ENCODE results near the gene LTBP2. TPM values are rescaled to one million over a fixed set of nuclear protein-coding genes. Genes with fewer than 3 reads are reported as not detected.

The LTBP2 gene
- total RNA-seq, 1 experiment from 2014 or later = 0.31 TPM

DNA sequence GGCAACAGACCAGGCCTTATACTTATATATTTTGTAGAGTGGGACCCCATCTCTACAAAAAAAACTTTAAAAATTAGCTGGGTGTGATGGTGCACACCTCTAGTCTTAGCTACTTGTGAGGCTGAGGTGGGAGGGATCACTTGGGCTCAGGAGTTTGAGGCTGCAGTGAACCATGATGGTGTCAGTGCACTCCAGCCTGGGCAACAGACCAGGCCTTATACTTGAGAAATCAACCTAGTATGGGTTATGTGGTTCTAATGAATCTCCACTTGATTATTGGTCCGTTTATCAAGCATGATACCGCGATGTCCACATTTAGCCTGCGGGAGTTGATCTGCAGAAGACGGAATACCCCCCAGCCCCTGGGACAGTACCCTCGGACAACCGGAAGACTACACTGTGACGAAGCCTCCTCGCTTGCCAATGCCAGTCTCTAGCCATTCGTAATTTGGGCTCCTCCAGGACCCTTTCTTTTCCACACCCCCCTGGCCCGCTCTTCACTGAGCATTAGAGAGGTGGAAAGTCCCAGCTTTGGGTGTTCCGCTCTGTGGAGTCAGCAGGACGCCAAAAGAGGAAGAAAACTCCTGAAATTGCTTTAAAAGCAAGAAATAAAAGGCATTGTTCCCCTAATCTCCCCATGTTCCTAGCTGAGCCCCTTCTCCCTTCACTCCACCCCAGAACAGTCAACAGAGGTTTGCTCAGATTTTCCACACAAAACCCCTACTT, 19.4 kb downstream of the LTBP2 start:
- no peak for DNase-seq (ENCODE audit: low spot score)

DNA sequence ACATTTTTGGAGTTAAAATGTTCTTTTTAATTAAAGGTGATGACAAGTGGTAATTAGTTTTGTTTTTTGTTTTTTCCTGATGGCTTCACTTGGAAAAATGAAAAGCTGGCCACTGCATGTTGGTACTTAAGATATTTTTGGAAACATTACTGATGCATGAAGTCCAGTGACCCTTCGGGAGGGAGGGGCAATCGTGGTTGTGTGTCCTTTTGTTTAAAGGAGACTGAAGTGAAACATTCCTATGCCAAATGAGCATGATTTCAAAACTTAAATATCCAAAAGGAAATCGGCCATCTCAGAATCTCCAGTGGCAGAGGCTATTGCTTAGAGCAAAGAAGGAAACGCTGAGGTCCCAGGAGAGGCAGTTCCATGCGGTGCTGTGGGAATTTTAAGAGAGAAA, 20.1 kb downstream of the LTBP2 start:
- no peak for DNase-seq (ENCODE audit: low spot score)

DNA sequence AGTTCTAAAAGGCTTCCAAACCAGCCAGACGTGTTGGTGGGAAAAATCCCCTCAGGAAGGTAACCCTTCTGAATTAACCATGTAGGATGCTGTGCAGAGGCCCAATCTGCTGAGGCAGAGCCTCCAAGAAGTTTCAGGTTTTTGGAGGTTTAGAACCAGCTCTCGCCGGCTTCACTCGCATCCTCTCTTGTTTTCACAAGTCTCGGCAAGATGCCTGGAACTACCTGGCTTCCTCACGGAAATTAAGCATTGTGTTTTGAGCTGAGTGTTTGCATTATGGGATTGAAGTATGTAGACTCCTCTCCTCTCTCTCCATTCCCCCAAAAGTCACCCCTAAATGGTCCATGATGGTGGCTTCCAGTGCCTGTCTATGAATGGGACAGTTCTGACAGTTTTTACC, 20.6 kb downstream of the LTBP2 start:
- DNase-seq (ENCODE audit: low spot score) = no peak

DNA sequence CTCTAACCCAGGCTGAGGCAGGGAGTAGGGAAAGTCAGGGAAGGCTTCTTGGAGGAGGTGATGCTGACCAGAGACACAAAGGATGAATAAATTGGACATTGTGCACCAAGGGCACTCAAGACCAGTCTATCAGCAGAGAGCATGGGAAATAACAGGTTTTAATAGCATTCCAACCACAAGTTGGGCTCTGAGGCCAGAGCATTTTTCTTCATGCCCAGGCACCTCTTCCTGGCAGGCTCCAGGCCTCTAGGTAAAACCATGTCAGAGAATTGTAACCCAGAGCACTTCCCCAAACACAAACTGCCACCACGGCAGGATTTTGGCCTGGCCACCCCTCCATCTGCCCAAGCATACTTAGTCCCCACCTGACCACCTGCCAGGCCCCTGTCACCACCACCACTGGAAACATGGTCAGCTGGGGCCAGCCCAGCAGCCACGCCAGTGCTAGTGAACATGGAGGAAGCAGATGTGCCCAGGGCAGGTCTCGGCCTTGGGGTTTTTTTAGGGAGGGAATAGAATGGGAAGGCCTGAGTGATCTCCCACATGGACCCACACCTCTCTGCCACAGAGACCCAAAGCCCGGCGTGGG, 22.7 kb downstream of the LTBP2 start:
- DNase-seq (ENCODE audit: low spot score) = no peak

DNA sequence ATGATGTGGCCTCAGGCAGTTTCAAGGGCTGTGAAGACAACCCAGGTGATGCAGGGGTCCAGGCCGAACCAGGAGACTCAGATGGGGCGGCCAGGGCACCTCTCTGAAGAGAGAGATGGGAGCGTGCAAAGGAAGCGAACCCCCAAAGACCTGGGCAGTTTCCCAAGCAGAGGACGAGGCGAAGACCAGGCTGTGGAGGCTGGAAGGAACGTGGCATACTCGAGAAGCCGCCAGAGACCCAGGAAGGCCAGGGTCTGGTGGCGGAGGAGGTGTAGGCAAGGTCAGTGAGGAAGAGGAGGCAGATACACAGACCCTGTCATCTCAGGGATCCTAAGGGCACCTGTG, 24.7 kb downstream of the LTBP2 start:
- no peak for DNase-seq (ENCODE audit: low spot score)

DNA sequence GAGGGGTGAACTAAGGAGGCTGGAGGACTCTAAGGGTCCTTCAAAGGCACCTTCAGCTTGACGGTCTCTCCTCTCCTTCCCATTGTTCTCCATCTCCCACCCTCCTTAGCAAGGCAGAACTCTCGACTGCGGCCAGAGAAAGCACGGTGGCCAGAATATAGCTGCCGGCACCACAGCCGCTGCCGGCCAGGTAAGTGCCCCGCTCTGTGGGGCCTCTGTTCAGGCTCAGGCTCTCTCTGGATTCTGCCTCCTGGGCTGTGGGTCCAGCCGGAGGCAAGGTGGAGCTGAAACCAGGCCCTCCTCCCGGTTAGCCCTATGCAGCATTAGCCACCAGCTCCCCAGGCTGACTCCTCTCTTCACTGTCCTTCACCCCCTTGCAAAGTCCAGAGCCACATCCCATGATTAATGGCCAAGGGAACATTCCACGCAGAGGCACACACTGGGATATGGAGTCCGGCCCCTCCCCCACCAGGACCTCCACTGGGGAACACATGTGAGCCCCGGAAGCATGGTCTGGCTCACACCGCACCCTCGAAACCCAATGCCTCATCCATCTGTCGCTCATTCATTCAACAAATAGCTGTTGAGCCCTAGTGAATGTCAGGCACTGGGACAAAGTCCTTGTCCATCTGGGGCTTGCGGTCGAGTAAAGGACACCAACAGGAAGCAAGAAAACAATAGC, 25.2 kb downstream of the LTBP2 start:
- no peak for DNase-seq (ENCODE audit: low spot score)

DNA sequence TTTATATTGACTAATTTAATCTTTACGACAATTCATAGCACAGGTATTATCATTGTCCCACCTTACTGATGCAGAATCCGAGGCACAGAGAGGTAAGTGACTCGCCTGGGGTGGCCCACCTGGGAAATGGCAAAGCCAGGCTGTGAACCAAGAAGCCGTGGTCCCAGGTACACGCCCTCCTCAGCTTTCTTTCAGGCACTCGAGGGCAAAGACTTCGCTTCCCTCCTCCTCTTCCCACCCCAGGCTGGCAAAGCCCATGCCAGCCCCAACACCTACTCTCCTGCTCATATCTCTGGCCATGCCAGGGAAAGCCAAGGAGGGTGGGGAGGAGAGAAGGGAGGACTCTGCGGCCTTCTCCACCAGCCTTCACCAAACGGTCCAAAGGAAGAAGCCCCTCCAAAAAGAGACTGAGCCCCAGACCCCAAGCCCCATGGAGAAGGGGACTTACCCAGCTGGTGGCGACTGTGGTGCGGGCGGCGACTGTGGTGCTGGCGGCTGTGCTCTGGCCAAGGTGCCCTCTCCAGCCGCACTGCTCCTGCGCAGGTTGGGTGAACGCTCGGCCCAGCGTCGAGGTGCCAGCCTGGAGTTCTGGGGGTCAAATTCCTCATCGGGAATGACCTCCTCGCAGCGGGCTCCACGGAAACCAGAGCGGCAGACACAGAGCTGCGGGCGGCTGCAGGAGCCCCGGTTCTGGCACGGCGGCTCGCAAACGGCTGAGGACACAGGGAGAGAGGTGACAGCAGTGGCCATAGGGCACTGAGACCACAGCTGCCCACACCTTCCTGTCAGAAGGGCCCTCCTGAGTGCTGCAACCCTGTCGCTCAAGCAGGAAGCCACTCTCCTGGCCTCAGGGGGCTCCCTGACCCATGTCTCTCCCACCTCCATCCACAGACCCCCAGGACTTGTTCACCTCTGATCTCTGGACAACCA, 26.4 kb downstream of the LTBP2 start:
- no peak for DNase-seq (ENCODE audit: low spot score)

DNA sequence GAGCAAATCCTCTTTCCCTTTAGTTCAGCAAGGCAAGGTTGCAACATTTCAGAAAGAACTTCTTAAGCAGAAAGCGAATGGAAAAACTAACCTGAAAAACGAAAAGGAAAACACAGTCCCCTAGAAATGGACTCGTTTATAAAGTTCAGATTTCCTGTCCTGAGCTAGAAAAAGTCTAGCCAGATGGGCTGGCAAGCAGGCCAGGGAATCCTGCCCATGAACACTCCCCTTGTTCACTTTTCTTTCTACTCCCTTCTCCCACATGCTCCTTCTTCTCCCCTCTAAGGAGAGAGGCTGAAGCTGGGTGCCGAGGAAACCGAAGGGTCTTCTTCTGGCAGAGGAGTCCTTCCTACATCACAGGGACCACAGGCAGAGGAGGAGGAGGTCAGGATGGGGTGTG, 27.1 kb downstream of the LTBP2 start:
- DNase-seq (ENCODE audit: low spot score) = no peak

DNA sequence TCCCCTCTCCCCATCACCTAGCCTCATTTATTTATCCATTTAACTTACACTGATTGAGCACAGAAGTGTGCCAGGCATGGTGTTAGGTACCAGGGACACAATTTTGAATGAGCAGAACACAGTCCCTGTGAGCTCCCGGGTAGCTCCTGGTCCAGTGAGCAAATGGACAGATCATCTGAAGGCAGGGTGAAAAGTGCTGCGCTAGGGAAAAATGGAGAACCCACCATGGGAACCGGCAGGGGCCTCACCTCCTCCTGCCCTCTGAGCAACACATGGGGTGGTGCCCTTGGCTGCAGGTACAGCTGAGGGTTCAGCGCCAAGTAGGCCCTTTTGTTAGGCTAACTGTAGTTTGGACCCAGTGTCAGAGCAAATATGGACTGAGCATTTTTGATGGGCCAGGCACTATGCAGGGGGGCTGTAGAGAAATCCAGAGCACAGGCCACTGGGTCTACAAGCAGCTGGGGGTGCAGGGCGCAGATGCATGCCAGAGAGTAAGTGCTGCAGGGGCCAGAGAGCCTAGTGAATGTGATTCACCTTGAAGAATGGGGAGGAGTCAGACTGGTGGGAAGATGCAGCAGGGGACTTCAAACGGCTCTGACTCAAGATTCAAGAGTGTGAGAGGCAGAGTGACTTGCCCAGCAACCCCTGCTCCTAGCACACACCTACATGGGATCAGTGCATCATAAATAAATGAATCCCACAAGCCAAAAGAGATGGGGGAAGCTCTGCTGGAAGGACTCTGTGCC, 28.2 kb downstream of the LTBP2 start:
- no peak for DNase-seq (ENCODE audit: low spot score)

DNA sequence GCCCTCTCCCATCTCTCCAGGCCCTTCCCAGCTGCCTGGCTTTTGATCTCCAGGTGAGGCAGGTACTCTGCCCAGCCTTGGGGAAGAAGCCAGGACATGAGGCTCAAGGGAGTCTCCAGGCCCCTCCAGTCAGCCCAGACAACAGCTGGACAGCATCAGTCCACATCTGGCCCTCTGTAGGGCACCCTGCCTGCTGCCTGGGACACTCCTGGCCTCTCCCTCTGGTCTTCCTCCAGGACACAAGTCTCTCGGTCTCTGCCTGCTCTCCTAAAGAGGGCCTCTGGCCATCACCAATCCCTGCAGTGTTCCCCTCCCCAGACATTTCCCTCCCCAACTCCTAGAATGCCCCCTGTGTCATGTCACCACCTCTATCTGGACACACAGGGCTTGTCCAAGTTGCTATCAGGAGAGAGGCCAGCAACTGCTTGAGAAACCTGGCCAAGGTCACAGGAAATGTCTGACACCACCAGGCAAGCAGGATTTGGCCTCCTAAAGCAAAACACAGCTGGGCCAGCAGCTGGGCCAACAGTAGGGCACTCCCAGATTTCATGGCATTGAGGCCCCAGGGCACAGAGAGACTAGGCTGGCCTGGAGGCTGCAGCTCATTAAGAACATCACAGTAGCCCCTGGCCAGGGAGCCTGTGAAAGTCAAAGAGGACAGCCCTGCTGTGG, 29.0 kb downstream of the LTBP2 start:
- no peak for DNase-seq (ENCODE audit: low spot score)

DNA sequence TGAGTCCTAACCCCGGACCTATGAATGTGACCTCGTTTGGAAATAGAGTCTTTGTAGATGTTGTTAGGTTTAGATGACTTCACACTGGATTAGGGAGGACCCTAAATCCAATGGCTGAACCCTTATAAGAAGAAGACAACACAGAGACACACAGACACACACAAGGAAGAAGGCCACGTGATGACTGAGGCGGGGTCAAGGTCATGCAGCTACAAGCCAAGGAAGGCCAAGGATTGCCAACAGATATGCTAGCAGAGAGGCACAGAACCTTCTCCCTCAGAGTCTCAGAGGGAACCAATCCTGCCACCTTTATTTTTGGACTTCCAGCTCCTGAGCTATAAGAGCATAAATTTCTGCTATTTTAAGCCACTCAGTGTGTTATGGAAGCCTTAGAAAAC, 31.8 kb downstream of the LTBP2 start:
- no peak for DNase-seq (ENCODE audit: low spot score)

DNA sequence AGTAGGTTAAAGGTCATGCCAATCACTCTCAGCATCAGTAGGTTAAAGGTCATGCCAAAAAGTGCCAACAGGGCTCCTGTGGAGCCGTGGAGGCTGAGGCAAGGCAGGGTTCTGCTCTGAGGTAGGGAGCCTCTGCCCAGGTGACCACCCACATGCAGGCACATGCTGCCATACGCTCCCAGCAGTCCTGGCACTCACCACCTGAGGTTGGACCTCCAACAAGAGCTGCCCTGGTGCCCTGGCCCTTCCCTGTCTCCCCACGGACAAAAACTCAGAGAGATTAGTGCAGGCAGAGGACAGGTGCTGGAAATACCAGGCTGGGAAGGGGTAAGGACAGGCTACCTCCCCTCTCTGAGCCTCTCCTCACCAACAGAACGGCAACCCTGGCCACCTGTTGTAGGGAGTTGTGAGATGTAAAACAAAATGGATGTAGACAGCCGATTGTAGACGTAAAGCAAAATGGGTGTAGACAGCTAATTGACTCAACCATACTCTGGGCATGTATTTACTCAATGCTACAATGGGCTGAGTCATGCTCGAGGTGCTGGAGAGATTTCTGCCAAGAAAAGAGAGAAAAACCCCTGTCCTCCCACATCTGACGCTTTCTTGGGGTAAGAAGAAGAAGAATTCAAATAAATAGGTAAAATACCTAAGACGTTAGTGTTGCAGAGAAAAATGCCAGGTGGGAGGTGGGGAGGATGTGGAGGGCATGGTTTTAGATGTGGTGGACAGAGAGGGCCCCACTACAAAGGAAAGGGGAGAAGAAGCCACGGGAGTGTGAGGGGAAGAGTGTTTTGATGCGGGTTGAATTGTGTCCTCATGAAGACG, 32.4 kb downstream of the LTBP2 start:
- no peak for DNase-seq (ENCODE audit: low spot score)

DNA sequence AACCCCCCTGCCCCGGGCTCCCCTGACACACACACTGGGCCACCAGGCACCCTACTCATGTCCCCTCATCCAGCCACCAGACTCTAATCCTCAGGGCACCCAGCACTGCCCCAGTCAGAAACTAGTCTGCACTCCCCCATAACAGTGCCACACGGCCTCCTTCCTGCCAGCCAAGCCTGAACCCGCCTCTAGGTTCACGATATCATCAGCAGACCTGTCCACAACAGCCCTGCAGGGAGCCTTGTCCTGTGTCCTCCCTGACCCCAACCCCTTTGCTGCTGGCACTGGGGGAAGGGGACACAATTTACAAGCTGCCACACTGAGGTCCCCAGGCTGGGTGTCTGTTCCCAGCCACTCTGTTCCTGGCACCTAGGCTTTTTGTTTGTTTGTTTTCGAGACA, 33.6 kb downstream of the LTBP2 start:
- DNase-seq (ENCODE audit: low spot score) = no peak

DNA sequence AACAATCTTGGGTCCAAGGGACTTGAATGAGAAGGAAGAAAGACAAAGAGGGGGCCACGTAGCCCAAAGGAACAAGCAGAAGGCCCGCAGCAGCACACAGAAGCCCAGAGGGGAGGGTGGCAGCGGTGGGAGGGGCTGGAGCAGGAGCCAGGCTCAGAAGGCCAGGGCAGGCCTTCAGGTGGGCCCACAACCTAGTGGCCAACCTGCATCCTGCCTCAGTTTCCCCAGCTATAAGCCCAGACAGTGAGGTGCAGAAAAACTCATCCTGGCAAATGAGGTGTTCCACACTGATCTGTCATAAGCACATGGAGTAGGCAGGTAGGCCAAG, 34.1 kb downstream of the LTBP2 start:
- no peak for DNase-seq (ENCODE audit: low spot score)

DNA sequence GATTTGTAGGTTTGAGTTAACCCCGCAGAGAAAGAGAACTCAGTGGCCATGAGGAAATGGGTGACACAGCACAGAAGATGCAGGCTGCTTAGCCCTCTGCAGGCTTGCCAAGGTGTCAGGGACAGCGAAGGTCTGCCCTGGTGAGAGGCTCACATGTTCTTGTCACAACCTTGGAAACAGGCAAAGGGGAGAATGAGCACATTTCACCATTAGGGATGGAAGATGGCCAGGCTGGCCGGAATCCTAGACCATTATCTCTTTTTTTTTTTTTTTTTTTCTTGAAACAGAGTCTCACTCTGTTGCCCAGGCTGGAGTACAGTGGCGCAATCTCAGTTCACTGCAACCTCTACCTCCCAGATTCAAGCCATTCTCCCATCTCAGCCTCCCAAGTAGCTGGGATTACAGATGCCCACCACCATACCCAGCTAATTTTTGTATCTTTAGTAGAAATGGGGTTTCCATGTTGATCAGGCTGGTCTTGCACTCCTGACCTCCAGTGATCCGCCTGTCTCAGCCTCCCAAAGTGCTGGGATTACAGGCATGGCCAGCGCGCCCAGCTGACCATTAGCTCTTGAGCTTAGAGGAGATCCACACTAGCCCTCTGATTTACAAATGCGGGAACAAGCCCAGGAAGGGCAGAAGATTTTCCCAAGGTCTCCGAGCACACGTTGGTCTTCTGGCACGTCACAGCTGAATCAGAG, 34.6 kb downstream of the LTBP2 start:
- no peak for DNase-seq (ENCODE audit: low spot score)

DNA sequence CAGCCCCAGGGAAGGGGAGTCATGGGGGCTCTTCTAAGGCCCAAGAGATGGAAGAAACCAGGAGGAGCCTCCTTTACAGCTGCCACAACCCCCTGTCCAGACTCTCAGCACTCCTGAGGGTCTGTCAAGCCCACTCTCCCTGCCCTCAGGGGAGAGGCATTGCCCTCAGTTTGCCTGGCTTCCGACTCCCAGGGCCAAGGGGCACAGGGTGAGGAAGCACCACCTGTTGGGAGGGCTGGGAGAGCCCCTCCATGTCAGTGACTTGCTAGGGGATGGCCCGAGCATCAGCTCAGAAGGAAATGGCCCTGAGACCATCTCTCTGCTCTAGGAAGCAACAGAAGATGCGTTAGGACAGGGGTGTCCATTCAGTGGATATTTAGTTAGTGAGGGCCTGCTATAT, 36.1 kb downstream of the LTBP2 start:
- DNase-seq (ENCODE audit: low spot score) = no peak

DNA sequence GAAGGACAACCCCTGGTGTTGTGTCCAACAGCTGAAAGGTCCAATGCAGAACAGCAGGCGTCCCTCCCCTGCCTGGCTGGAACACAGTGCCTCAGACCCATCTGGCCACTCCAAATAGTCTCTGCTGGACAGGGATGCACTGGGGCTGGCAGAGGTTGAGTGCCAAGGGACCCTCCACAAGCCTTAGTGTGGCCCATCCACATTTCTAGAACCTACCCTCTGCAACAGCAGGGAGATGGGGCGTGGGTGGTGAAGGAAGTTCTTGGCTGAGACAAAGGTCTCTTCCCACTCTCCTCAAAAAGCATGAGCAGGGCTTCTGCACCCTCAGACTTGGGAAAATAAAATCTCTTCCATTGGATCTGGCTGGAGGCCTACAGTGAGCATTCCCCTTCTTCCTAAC, 36.5 kb downstream of the LTBP2 start:
- DNase-seq (ENCODE audit: low spot score) = no peak

DNA sequence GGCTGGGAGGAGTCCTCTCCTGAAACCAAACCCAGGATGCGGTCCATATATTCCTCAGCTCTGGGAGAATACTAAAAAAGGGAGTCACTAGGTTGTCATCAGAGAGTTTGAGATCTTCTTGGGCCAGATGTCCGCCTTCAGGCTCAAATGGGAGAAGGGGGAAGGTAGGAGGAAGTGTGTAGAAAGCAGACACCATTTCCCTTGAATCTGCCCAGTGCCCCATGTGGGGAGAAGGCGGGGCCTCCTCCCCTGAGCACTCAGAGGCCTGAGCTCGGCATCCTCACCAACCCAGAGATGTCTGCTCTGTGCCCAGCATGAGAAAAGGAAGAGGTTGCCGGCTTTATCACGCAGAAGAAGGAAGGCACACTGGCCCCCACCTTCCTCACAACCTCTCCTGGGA, 37.3 kb downstream of the LTBP2 start:
- no peak for DNase-seq (ENCODE audit: low spot score)

DNA sequence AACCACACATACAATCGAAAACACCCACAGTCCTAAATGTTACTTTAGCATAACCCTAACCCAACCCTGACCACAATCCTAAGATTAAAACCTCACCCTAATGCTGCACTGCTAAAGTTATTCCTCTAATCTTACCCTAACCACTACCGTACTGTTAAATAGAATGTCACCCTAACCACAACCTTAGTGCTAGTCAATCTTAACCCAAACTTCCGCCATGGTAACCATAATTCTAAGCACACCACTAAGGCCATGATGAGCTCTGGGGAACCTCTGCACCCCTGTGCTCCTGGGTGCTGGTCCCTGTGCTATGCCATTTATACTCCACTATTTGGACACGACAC, 38.0 kb downstream of the LTBP2 start:
- no peak for DNase-seq (ENCODE audit: low spot score)
